Measurements from ENCODE around the gene LRPPRC. TPM values are rescaled to one million over a fixed set of nuclear protein-coding genes. Genes with fewer than 3 reads are reported as not detected.

The LRPPRC gene
- total RNA-seq, 4 donors from 2014 or later = 47.1 to 66.7 (median 55.6) TPM

DNA sequence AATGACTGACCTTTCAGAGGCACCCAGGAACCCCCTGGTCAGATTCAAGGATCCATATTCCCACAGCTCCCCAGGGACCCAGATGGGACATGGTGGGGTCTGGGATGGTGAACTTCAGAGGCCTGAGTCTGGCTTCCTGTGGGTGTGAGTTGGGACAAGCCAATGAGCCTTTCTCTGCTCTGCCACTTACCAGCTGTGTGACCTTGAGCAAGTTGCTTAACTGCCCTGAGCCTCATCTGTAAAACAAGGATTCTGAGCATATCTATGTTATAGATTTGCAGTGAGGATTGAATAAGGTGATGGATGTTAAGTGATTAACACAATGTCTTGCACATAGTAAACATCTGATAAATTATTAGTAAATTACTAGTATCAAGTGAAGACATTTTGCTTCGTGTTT is 150.6 kb downstream of the LRPPRC start:
- TF ChIP-seq, protein P1, sequence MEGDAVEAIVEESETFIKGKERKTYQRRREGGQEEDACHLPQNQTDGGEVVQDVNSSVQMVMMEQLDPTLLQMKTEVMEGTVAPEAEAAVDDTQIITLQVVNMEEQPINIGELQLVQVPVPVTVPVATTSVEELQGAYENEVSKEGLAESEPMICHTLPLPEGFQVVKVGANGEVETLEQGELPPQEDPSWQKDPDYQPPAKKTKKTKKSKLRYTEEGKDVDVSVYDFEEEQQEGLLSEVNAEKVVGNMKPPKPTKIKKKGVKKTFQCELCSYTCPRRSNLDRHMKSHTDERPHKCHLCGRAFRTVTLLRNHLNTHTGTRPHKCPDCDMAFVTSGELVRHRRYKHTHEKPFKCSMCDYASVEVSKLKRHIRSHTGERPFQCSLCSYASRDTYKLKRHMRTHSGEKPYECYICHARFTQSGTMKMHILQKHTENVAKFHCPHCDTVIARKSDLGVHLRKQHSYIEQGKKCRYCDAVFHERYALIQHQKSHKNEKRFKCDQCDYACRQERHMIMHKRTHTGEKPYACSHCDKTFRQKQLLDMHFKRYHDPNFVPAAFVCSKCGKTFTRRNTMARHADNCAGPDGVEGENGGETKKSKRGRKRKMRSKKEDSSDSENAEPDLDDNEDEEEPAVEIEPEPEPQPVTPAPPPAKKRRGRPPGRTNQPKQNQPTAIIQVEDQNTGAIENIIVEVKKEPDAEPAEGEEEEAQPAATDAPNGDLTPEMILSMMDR (IDR thresholded peaks at IDR 0.05; ENCODE audit: low read depth) = no peak

DNA sequence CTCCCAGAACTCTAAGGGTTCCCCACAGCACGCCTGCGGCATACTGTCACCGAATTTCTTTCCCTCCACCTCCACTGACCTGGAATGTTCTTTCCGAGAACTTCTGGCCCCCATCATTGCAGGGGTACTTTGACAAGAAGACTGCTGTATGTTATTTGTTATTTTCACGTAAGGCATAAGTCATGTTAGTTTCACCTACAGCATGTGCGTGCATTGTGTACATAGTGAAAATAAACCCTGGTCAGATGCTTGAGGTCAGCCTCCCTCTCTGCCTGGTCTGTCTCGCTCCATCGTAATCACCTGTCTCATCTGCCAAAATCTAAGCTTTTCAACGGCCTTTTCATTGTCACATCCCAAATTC is 152.9 kb downstream of the LRPPRC start:
- TF ChIP-seq, protein P1 (IDR thresholded peaks at IDR 0.05; ENCODE audit: low read depth) = no peak

DNA sequence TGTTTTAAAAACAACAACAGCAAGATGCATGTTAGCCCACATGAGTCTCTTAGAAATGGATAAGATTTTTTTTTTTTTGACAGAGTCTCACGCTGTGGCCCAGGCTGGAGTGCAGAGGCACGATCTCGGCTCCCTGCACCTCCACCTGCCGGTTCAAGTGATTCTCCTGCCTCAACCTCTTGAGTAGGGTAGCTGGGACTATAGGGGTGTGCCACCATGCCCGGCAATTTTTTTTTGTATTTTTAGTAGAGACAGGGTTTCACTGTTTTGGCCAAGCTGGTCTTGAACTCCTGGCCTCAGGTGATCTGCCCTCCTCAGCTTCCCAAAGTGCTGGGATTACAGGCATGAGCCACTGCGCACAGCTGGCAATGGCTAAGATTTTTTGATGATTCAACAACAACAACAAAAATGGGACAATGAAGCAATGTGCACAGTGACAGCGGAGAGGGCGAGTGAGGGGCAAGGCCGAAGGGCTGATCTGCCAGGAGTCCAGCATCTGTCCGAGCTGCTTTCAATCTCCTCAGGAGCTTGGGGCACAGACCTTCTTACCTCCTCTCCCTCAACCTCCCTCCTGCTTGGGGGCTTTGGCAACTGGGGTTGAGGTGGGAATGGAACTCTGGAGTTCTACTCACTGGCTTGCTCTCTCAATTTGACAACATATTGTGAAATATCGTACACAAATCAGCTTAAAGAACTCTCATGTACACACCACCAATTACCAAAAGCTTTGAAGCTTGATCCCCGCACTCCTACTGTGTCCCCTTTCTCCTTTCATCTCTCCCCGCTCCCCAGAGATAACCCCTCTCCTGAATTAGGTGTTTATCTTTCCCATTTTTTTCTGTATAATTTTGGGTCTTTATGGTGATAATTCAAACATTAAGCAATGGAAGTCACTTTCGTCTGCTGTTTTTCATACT is 153.6 kb downstream of the LRPPRC start:
- TF ChIP-seq, protein P1 (IDR thresholded peaks at IDR 0.05; ENCODE audit: low read depth) = no peak

DNA sequence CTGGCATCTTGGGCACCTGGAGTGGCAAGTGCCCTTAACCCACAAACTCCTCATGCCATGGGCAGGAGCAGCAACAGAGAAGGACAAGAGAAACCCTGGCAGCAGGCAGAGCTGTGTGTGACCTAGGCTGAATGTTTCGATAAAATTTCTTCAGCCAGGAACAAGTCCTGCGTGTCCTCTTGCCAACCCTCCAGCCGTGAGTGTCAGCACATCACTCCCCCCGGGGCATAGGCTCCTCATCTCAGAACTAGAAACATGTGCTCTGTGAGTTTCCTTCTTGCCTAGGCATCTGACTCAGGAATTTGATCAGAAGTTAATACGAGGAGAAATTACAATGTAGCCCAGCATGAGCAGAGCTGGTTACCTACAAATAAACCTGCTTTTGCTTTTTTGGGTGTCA is 154.8 kb downstream of the LRPPRC start:
- TF ChIP-seq, protein P1 (IDR thresholded peaks at IDR 0.05; ENCODE audit: low read depth) = no peak

DNA sequence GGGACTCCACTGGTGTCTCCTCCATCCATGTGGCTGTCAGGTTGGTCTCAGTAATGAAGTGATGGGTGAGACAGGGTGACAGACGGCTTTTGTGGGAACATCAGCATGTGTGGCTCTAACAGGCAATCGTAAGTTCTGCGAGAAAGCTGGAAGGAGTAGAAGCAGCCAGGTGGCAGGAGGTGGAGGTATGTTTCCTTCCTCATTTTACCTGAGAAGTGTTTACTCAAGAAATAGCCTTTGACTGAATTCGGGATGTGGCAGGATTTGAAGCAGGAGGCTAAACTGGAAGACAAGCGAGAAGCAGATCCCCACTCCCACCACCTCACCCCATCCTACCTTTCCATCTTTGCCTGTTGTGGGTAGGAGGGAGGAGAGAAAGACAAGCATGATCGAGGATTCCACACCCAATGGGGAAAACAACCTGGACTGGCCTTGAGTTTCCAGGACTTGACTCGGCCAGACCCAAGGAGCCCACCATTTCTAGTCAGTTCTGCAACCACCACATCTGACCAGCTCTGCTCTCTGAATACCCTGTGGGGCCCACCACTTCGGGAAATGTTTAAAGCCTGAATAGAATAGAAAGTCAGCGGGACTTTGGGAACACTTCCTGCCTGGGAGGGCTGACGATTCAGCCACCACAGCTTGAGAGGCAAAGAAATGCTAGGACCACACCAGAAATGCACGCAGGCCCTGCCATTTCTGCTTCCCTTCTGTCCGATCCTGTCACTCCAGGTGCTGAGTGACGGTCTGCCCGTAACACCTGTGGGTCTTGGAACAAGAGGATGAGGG is 155.8 kb downstream of the LRPPRC start:
- TF ChIP-seq, protein P1 (IDR thresholded peaks at IDR 0.05; ENCODE audit: low read depth) = no peak

DNA sequence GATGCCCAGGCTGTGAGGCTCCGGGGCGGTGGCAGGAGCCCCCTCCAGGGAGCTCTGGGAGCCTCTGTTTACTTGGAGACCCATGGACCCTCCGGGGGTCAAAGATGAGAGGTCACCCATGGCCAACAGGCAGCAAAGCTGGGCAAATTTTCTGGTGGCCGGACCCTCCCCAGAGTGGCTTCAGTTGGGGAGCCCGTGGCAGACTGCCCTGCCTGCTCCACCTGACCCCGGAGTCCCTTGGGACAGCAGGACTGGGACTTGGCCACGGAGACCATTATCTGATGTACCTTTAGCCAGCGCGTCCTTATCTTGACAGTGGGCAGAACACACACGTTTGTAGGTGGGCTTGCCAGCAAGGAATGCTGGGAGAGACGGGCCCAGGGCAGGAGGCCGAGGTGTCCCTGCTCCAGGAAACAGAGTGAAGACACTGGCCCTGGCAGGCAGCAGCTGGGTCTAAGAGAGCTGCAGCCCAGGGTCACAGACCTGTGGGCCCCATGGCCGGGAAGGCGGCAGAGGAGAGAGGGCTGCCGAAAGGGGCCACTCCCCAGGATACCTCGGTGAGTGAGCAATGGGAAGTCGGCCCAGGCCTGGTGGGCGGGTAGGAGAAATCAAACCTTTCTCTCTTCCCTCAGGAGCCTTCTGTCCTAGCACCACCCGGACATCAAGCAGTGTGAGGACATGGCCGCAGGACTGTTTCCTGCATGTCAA is 157.1 kb downstream of the LRPPRC start, which contains the start of the genes ABCG5 and ABCG8:
Gene ABCG5 (minus strand): TSS at position 280 of the 708 bp plus-strand sequence. CDS start 160 bp downstream, at position 120.
Gene ABCG8 (plus strand): TSS at position 412 of the 708 bp plus-strand sequence. CDS start 83 bp downstream, at position 495.
- TF ChIP-seq, protein P1 (IDR thresholded peaks at IDR 0.05; ENCODE audit: low read depth) = no peak
